NCI-H69 (cell line): ENCODE data around the gene AKR7A3.

Source experiments
- DNase-seq: peaks from one replicate; lab custom pipeline; 2025; lab: John Stamatoyannopoulos, UW

Gene AKR7A3

DNA sequence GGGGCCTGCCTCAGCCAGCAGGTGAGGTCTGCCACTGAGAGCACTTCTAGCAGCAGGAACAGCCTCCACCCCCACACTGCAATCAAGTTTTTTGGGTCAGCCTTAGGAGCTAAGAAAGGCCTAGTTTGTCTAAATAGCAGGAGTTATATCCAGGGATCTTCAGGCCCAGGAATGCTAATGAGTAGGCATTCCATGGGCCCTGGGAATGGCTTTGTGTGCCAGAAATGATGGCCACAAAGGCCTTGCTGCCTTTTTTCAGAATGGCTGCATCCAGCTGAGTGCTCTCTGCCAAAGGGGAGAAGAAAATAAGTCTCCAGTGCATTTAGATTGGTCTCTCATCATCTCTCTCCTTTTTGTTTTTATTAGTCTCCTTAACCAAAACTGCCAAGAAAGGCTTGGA, 34.2 kb downstream of the AKR7A3 start:
- no peak for DNase-seq

DNA sequence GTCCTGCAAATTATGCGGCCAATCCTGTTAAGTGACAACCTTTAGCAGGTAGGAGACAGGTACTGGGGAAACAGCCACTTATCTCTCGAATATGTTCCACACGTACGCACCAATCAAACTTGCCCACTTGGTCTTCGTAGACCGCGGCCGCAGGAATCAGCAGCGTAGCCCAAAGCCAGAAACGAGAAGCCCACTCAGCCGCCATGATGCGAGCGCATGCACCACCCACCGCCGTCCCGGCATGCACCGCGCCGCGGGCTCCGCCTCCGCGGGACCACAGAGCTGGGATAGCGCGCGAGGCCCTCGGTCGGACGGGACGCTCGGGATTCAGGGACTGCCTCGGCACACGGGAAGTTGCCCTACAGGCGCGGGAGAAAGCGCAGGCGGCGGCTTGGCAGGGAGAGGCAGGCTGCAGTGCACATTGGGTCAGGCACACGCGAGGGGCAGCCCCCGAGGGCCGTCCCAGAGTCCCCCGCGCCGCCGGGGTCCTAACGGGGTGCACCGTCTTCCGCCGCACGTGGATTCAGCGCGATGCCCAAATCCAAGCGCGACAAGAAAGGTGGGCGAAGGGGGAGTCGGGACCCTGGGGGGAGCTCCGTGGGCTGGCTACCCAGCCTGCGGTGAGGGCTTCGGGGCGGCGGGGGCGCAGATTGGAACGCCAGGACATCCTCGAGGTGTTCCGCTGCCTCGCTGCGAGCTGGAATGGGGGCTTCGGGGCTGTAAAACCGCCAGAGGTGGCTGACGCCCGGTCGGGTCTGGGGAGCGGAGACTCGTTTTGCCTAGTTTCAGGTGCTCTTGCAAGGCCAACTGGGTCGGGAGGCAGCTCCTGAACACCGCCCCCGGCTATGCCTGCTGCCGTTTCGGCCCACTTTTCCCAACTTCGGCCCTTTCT, 37.0 kb downstream of the AKR7A3 start, which contains the start of the genes EMC1 and MRTO4:
Gene EMC1 (minus strand): TSS at position 220 of the 892 bp plus-strand sequence. CDS start 15 bp downstream, at position 205.
Gene MRTO4 (plus strand): TSS at position 501 of the 892 bp plus-strand sequence. CDS start 31 bp downstream, at position 532.
- DNase-seq, result peak; percentile 85

DNA sequence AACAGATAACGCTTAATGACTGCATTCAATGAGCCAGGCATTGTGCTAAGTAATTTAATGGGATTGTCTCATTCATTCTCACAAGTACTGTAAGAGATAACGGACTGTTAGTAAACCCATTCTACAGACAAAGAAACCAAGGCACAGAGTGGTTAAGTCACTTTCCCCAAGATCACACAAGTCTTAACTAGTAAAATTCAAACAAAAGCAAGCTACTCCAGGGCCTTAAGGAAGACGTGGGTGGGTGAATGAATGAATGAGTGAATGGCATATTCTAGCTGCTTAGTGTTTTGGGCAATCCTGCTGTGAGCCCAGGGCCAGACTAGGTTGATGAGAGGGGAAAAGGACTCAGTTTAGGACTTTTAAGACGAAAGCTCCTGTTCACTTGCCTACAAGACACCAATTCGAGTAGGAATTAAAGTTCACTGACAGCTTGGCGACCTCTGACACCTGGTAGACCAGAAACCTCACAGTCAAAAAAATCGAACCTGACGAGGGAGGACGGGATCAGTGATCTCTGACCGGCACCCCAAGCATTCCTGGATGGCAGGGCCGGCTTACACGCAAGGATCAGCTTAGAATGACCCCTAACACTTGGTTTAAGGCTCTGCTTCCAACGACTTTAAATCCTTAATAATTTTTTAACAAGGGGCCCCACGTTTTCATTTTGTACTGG, 37.8 kb downstream of the AKR7A3 start:
- DNase-seq, result no peak

DNA sequence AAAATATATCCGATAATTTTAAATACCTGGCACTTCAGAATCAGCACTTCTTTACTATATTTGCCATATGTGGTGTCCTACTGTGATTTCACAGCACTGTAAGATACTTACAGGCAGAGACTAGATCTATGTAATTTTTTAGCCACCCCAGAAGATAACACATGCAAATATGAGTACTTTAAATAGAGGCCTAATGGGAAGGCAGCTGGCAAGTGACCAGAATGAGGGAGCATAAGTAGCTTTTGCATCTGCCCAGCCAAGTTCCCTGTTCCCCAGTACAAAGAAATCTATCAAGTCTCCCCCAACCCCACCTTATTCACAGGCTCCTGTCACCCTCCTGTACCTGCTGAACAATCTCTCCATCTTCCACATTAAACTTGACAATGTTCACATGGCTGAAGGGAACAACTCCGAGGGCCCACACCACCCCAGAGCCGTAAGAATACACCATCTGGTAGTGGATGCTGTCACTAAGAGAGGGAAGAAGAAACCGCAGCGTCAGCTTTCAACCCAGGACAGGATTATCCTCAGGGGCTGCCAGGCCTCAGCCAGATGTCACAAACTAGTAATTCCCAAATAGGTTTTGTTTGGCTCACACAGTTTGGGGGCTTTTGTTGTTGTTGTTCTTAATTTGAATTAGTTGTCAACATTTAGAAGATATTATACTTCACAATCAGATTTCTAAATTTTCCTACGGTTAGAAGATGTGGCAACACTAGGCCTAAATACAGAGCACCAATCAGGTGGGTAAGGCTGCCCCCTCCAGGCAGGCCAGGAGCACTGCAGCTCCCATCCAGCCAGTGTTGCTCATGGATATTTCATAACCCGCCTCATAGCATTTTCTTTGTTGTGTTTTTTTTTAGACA, 47.7 kb downstream of the AKR7A3 start:
- peak; percentile 8 for DNase-seq

DNA sequence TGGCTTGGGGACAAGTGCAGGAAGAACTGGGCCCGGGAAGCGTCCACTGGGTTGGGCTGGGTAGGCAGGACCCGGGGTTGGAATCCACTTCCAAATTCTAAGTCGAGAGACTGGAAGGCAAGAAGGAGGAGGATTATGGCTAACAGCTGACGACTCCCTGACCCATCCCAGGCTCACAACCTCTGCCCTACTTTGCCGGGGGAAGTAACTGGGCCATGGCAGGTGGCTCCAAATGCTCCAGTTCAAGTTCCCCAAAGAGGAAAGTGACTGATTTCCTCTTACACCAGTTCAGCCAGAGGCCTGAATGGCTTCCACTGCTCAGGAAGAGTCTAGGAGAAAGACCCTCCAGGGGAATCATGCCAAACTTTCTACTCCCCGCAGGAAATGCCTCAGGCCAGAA, 48.7 kb downstream of the AKR7A3 start:
- DNase-seq, result no peak

- no peak for DNase-seq
Observed at GRCh38 chr1:19234224-19234623, 54.3 kb downstream of the AKR7A3 start.
